B cell (primary cell): Measurements from ENCODE around the gene MCM3AP. TPM values are rescaled to one million over a fixed set of nuclear protein-coding genes. Genes with fewer than 3 reads are reported as not detected.

Source experiments
- ATAC-seq: fragments of 200-7000 bp; cut with Tn5 transposase; one replicate; pipeline ENCODE4 v1.10.0; 2021; ENCODE audit warnings: low read depth, mild to moderate bottlenecking, moderate number of reproducible peaks, moderate library complexity
- CTCF ChIA-PET: fragments of 350-600 bp; sonication (Branson Sonifier 250); formaldehyde crosslinking; loops from one replicate; lab custom pipeline; 2021; ENCODE audit warnings: antibody characterized with exemption, inconsistent platforms; lab: Charles Lee
- POLR2A ChIA-PET: fragments of 350-600 bp; sonication (Branson Sonifier 250); formaldehyde crosslinking; loops from one replicate; lab custom pipeline; 2021; ENCODE audit warnings: antibody characterized with exemption; lab: Charles Lee
- DNase-seq: peaks from one replicate; pipeline ENCODE4 v3.0.0; 2013
- H2AFZ ChIP-seq: 2 replicates; pipeline ENCODE4 v1.6.1; 2012; ENCODE audit warnings: mild to moderate bottlenecking, low read depth, low read length; ENCODE audit not compliant: insufficient read depth, poor library complexity, severe bottlenecking
- H3K27ac ChIP-seq, 2 donors: 1 replicate in 1 of 2; 2 replicates in 1 of 2; pipeline ENCODE4 v1.5.1; 2012 to 2013; ENCODE audit warnings: low read length in 2 of 2, mild to moderate bottlenecking in 2 of 2, moderate library complexity in 1 of 2
- H3K27me3 ChIP-seq, 4 experiments: fragments of 200-600 bp in 1 of 4; sonication (generic) in 1 of 4; replicated peaks in 1 of 4; 1 replicate in 2 of 4; 2 replicates in 2 of 4; pipeline versions ENCODE4 v1.6.1 to v1.7.0; 2013 to 2016; ENCODE audit warnings: low read length in 3 of 4, mild to moderate bottlenecking in 2 of 4, mixed read lengths in 1 of 4, moderate library complexity in 1 of 4; ENCODE audit not compliant: insufficient read depth in 4 of 4, control insufficient read depth in 3 of 4; ENCODE audit errors: control extremely low read depth in 1 of 4
- H3K36me3 ChIP-seq, 2 experiments: replicated peaks in 1 of 2; 1 replicate in 1 of 2; 2 replicates in 1 of 2; pipeline versions ENCODE4 v1.6.1 to v1.7.1; 2013; ENCODE audit warnings: low read length in 1 of 2; ENCODE audit not compliant: insufficient read depth in 2 of 2, control insufficient read depth in 1 of 2; ENCODE audit errors: control extremely low read depth in 1 of 2, extremely low read depth in 1 of 2
- H3K4me1 ChIP-seq, 2 donors: fragments of 200-600 bp in 1 of 2; sonication (generic) in 1 of 2; 1 replicate in 1 of 2; 2 replicates in 1 of 2; pipeline versions ENCODE4 v1.5.1 to v1.6.1; 2013 to 2017; ENCODE audit warnings: low read length in 2 of 2; ENCODE audit not compliant: control insufficient read depth in 2 of 2, insufficient read depth in 2 of 2
- H3K4me2 ChIP-seq: replicated peaks from 2 replicates; pipeline ENCODE3; 2012; ENCODE audit warnings: mild to moderate bottlenecking, low read depth, low read length; ENCODE audit not compliant: poor library complexity, severe bottlenecking
- H3K4me3 ChIP-seq, 5 experiments: fragments of 200-600 bp in 1 of 5; sonication (generic) in 1 of 5; 1 replicate in 3 of 5; 2 replicates in 2 of 5; pipeline versions ENCODE4 v1.5.1 to v1.7.0; 2011 to 2016; ENCODE audit warnings: low read length in 4 of 5, mild to moderate bottlenecking in 4 of 5, low read depth in 2 of 5, control low read depth in 1 of 5, moderate library complexity in 1 of 5; ENCODE audit not compliant: insufficient read depth in 1 of 5; ENCODE audit errors: control extremely low read depth in 1 of 5, extremely low read depth in 1 of 5
- H3K79me2 ChIP-seq: fragments of 200-600 bp; sonication (generic); one replicate; pipeline ENCODE4 v1.6.0; 2016; ENCODE audit warnings: low read length; ENCODE audit not compliant: control insufficient read depth, insufficient read depth
- H3K9ac ChIP-seq: fragments of 200-600 bp; sonication (generic); 2 replicates; pipeline ENCODE4 v1.6.1; 2017; ENCODE audit warnings: mild to moderate bottlenecking, low read length, moderate library complexity
- H3K9me3 ChIP-seq, 3 donors: one replicate each; pipeline versions ENCODE4 v1.6.1 to v1.7.1; 2013; ENCODE audit warnings: low read length in 2 of 3; ENCODE audit not compliant: control insufficient read depth in 2 of 3, insufficient read depth in 1 of 3; ENCODE audit errors: control extremely low read depth in 1 of 3
- H4K20me1 ChIP-seq: 2 replicates; pipeline ENCODE4 v1.6.0; 2012; ENCODE audit warnings: mild to moderate bottlenecking, low read length; ENCODE audit not compliant: insufficient read depth, control insufficient read depth, poor library complexity, severe bottlenecking
- H3K27ac Mint-ChIP-seq: one replicate; pipeline ENCODE4 v1.8.0; 2021; ENCODE audit warnings: mixed read lengths
- H3K27me3 Mint-ChIP-seq: one replicate; pipeline ENCODE4 v1.8.0; 2021; ENCODE audit warnings: mixed read lengths
- H3K4me1 Mint-ChIP-seq: one replicate; pipeline ENCODE4 v1.8.0; 2021; ENCODE audit warnings: mixed read lengths
- H3K4me3 Mint-ChIP-seq: one replicate; pipeline ENCODE4 v1.8.0; 2021; ENCODE audit warnings: mixed read lengths
- H3K9me3 Mint-ChIP-seq: one replicate; pipeline ENCODE4 v1.8.0; 2022; ENCODE audit warnings: mixed read lengths; ENCODE audit not compliant: insufficient read depth
- EZH2 ChIP-seq: IDR thresholded peaks from 2 replicates; pipeline ENCODE4 v1.6.1; 2012; ENCODE audit warnings: borderline replicate concordance, low read depth, mild to moderate bottlenecking, moderate library complexity, low read length; ENCODE audit not compliant: insufficient read depth, poor library complexity, severe bottlenecking
- WGBS: methylation state at CpG from one replicate; pipeline ENCODE4 v1.1.5; 2013; ENCODE audit warnings: missing lambda C conversion rate; ENCODE audit not compliant: insufficient coverage; 5-methylcytosine and 5-hydroxymethylcytosine counted together
- intact Hi-C: fragments of 100-400 bp; cut with micrococcal nuclease; formaldehyde crosslinking; loops from one replicate; pipeline ENCODE4 v1.10.0; 2022
- polyA plus RNA-seq: library from polyadenylated mRNA; depleted of rRNA; stranded (reverse); fragments of >200 nt; gene quantifications from 2 replicates; pipeline ENCODE4 v1.2.3, GENCODE V29; 2012
- total RNA-seq, 2 donors: library from RNA; stranded (reverse); fragments of 120-200 nt in 1 of 2; gene quantifications; 1 replicate in 1 of 2; 2 replicates in 1 of 2; pipeline versions ENCODE4 v1.2.3 to v1.2.4, GENCODE V29; 2013 to 2022
- TF ChIP-seq, protein P1 (sequence below): fragments of 200-600 bp; IDR thresholded peaks from one replicate; pipeline ENCODE4 v1.8.0; 2022; ENCODE audit warnings: antibody characterized with exemption, mild to moderate bottlenecking

Gene MCM3AP
- total and polyA plus RNA-seq, 2 donors (not counting 1 experiment from before 2014, with no cell fraction given) = 61.7 to 180 TPM

DNA sequence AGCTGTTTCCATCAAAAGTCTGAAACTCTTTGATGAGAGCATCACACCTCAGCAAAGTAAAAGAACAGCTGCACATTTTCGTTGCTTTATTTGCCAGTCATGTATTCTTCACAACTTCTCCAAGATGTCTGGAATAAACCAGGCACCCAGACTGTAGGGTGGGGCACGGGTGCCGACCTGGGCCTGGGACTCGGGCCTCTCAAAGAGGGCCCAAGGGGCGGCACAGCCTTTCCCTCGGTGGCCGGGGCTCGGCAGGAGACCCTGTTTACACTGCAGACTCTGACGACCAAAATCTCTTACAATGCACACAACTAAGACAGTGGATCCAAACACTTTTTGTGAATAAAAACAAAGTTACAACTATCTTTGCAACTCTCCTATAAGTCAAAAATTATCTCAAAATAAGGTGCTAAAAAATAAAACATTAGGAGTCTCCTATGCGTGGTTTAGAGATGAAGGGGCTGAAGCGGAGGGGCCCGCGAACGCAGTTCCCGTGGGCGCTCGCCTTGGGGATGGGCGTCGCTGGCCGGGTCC, 57.5 kb downstream of the MCM3AP start:
- no peak for ATAC-seq
- TF ChIP-seq, protein P1, sequence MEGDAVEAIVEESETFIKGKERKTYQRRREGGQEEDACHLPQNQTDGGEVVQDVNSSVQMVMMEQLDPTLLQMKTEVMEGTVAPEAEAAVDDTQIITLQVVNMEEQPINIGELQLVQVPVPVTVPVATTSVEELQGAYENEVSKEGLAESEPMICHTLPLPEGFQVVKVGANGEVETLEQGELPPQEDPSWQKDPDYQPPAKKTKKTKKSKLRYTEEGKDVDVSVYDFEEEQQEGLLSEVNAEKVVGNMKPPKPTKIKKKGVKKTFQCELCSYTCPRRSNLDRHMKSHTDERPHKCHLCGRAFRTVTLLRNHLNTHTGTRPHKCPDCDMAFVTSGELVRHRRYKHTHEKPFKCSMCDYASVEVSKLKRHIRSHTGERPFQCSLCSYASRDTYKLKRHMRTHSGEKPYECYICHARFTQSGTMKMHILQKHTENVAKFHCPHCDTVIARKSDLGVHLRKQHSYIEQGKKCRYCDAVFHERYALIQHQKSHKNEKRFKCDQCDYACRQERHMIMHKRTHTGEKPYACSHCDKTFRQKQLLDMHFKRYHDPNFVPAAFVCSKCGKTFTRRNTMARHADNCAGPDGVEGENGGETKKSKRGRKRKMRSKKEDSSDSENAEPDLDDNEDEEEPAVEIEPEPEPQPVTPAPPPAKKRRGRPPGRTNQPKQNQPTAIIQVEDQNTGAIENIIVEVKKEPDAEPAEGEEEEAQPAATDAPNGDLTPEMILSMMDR = no peak
- TF ChIP-seq EZH2 = no peak
- H3K36me3 ChIP-seq = no peaks in the 10 kb centered on the region
- Mint-ChIP-seq H3K4me3 (peak overlapping the region; percentile 88), H3K27ac (peak overlapping the region; percentile 86), H3K9me3 (no peaks in the 10 kb centered on the region), H3K4me1 (peaks cover 35% of the 10 kb centered on the region), H3K27me3 (no peaks in the 10 kb centered on the region)
- H3K27me3 ChIP-seq = no peaks in the 10 kb centered on the region
- H2AFZ ChIP-seq = peak overlapping the region; percentile 94
- peaks cover 25% of the 10 kb centered on the region for H3K79me2 ChIP-seq
- intact Hi-C loops = loop anchor here (1.0 to 2.0 kb wide), 4 partner anchors 27 to 96 kb away; partner anchors contain the start of genes PCNT, SPATC1L and YBEY
- ChIA-PET POLR2A (no interaction called here), CTCF (interaction anchor here (1.2 to 1.3 kb wide), 3 partner anchors 58 to 85 kb away, joined by 3 to 4 read pairs (median 3); partner anchors contain the start of genes MCM3AP and YBEY)
- H3K27ac ChIP-seq = peak overlapping the region; percentile 71 to 91
- H4K20me1 ChIP-seq = peaks cover 10% of the 10 kb centered on the region
- no peak for DNase-seq
- peak overlapping the region; percentile 13 to 92 (median 87) for H3K4me3 ChIP-seq
- H3K9me3 ChIP-seq = no peaks in the 10 kb centered on the region
- peaks cover 21 to 22% of the 10 kb centered on the region in 2 donors for H3K4me1 ChIP-seq
- peak overlapping the region; percentile 96 for H3K9ac ChIP-seq
- WGBS = under 1% methylated on average over 16 of the region's 20 CpGs
- H3K4me2 ChIP-seq = peak overlapping the region; percentile 99

DNA sequence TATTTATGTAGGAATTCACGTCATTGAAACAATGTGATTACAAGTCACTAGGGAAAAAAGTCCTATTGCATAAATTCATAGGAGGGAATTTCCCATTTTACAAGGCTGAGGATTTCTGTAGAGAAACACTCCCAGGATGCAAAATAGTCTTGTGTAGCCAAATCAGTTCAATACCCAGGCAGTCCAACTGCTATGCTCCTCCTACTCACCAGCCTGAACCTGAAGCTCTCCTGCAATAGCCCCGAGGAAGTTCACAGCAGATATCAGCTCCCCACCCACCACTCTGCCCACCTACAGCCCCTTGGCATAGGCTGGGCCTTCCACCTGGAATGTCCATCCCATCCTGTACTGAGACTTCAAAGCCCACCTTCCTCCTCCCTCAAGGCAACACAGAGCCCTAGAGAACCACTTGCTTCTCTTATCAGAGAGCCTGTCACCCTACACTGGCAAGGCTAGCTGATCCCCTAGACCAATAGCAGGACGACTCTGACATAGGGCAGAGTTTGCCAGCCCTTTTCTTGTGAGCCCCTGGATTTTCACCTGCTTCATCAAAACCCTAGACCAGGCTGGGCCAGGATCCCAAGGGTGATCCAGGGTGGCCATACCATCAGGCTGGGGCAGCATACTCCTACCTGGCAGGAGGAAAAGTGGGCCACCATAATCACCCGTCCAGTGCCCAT, 58.4 kb downstream of the MCM3AP start:
- POLR2A ChIA-PET = no interaction called here
- peak overlapping the region; percentile 99 for H3K4me2 ChIP-seq
- 87% methylated on average over 3 of the region's 4 CpGs for WGBS
- Mint-ChIP-seq H3K4me1 (peaks cover 35% of the 10 kb centered on the region), H3K27ac (peak overlapping the region; percentile 67), H3K27me3 (no peaks in the 10 kb centered on the region), H3K9me3 (no peaks in the 10 kb centered on the region), H3K4me3 (peak overlapping the region; percentile 88)
- H2AFZ ChIP-seq = no peak overlapping the region
- CTCF ChIA-PET = interaction anchor here (1.3 kb wide), 1 partner anchor 58 kb away, joined by 4 read pairs; the partner anchor contains the start of genes MCM3AP and YBEY
- H3K4me1 ChIP-seq = peaks cover 21 to 22% of the 10 kb centered on the region in 2 donors
- TF ChIP-seq EZH2 = no peak
- TF ChIP-seq, protein P1 = no peak
- DNase-seq = peak; percentile 46
- intact Hi-C loops = no loop called here
- ATAC-seq = no peak
- no peaks in the 10 kb centered on the region for H3K27me3 ChIP-seq
- peak overlapping the region; percentile 96 for H3K9ac ChIP-seq
- H3K9me3 ChIP-seq = no peaks in the 10 kb centered on the region
- H3K36me3 ChIP-seq = no peaks in the 10 kb centered on the region
- H4K20me1 ChIP-seq = peaks cover 10% of the 10 kb centered on the region
- no peak overlapping the region for H3K27ac ChIP-seq
- H3K4me3 ChIP-seq = no peak overlapping the region
- H3K79me2 ChIP-seq = peaks cover 31% of the 10 kb centered on the region
